HCT116 (cell line): ENCODE results near the gene RMRP. TPM values are rescaled to one million over a fixed set of nuclear protein-coding genes. Genes with fewer than 3 reads are reported as not detected.

Experiments
- ATAC-seq: fragments of 200-7000 bp; cut with Tn5 transposase; 2 replicates; pipeline ENCODE4 v1.9.1; 2020; ENCODE audit warnings: mild to moderate bottlenecking, moderate library complexity
- BruUV-seq: library from RNA; stranded (reverse); fragments of 400-500 nt; replicated peaks from 2 replicates; lab custom pipeline; 2021; lab: Mats Ljungman, UMichigan
- CTCF ChIA-PET: fragments of 300-600 bp; sonication (Branson Sonifier 250); formaldehyde crosslinking; loops from one replicate; lab custom pipeline; 2021; ENCODE audit warnings: antibody characterized with exemption; lab: Charles Lee
- POLR2A ChIA-PET: fragments of 300-600, 350-600 bp; sonication (Branson Sonifier 250); formaldehyde crosslinking; loops from one replicate; lab custom pipeline; 2021; ENCODE audit warnings: antibody characterized with exemption; lab: Charles Lee
- RAD21 ChIA-PET, 2 experiments: fragments of 300-600 bp; sonication (Branson Sonifier 250); formaldehyde crosslinking; loops; one replicate each; lab custom pipeline; 2023; ENCODE audit warnings: low total read pairs in 2 of 2; ENCODE audit not compliant: uncharacterized antibody in 2 of 2, unreplicated experiment in 2 of 2, low non-redundant PET in 1 of 2; lab: Charles Lee
- DNase-seq: peaks from one replicate; pipeline ENCODE4 v3.0.0-alpha.2; 2010; ENCODE audit warnings: low read depth, low spot score
- H2AFZ ChIP-seq: fragments of 200-600 bp; shearing (Covaris generic), sonication (generic); 2 replicates; pipeline ENCODE4 v1.6.1; 2017; ENCODE audit warnings: low read depth, mixed run types, mixed read lengths, antibody characterized with exemption, low read length; ENCODE audit not compliant: poor library complexity, severe bottlenecking
- H3K27ac ChIP-seq: 2 replicates; pipeline ENCODE4 v1.5.1; 2012; ENCODE audit warnings: low read depth, low read length
- H3K27me3 ChIP-seq: fragments of 200-600 bp; sonication (generic); 2 replicates; pipeline ENCODE4 v1.6.1; 2016; ENCODE audit warnings: mixed run types, low read length, mixed read lengths; ENCODE audit not compliant: insufficient read depth
- H3K36me3 ChIP-seq, 2 experiments: fragments of 200-500 bp in 1 of 2; fragments of 200-600 bp in 1 of 2; sonication (Bioruptor generic) in 1 of 2; sonication (generic) in 1 of 2; 2 replicates each; pipeline versions ENCODE4 v1.5.1 to v1.6.1; 2014 to 2016; ENCODE audit warnings: low read length in 2 of 2, inconsistent platforms in 1 of 2, mixed read lengths in 1 of 2, mixed run types in 1 of 2; ENCODE audit not compliant: insufficient read depth in 2 of 2, control insufficient read depth in 1 of 2
- H3K4me1 ChIP-seq, 2 experiments: fragments of 200-600 bp in 1 of 2; sonication (generic) in 1 of 2; 2 replicates each; pipeline versions ENCODE4 v1.5.1 to v1.6.1; 2012 to 2017; ENCODE audit warnings: low read length in 2 of 2, inconsistent platforms in 1 of 2, mild to moderate bottlenecking in 1 of 2, mixed read lengths in 1 of 2, mixed run types in 1 of 2, moderate library complexity in 1 of 2; ENCODE audit not compliant: insufficient read depth in 2 of 2, control insufficient read depth in 1 of 2
- H3K4me2 ChIP-seq: fragments of 200-600 bp; sonication (generic); 2 replicates; pipeline ENCODE4 v1.6.1; 2017; ENCODE audit warnings: mixed run types, low read length, mixed read lengths
- H3K4me3 ChIP-seq, 2 experiments: fragments of 200-600 bp in 1 of 2; sonication (generic) in 1 of 2; replicated peaks in 1 of 2; 2 replicates each; pipeline ENCODE4 v1.5.1; 2011 to 2016; ENCODE audit warnings: low read length in 2 of 2, control low read depth in 1 of 2, low read depth in 1 of 2, mild to moderate bottlenecking in 1 of 2, mixed read lengths in 1 of 2, mixed run types in 1 of 2
- H3K79me2 ChIP-seq: fragments of 200-600 bp; sonication (generic); 2 replicates; pipeline ENCODE4 v1.6.1; 2017; ENCODE audit warnings: mild to moderate bottlenecking, mixed run types, low read length, moderate library complexity, mixed read lengths; ENCODE audit not compliant: insufficient read depth
- H3K9ac ChIP-seq: fragments of 200-600 bp; sonication (generic); 2 replicates; pipeline ENCODE4 v1.6.1; 2016; ENCODE audit warnings: low read length, mixed read lengths
- H3K9me2 ChIP-seq: fragments of 200-600 bp; sonication (generic), shearing (Covaris generic); 2 replicates; pipeline ENCODE4 v1.6.1; 2017; ENCODE audit warnings: mixed run types, mild to moderate bottlenecking, moderate library complexity; ENCODE audit not compliant: insufficient read depth
- H3K9me3 ChIP-seq, 2 experiments: fragments of 200-500 bp in 1 of 2; fragments of 200-600 bp in 1 of 2; sonication (Bioruptor generic) in 1 of 2; sonication (generic) in 1 of 2; 2 replicates each; pipeline ENCODE4 v1.6.1; 2014 to 2017; ENCODE audit warnings: low read length in 2 of 2, mixed read lengths in 2 of 2, inconsistent platforms in 1 of 2, low read depth in 1 of 2, mild to moderate bottlenecking in 1 of 2, mixed run types in 1 of 2, moderate library complexity in 1 of 2; ENCODE audit not compliant: control insufficient read depth in 1 of 2, insufficient read depth in 1 of 2
- H4K20me1 ChIP-seq: fragments of 200-600 bp; sonication (generic), shearing (Covaris generic); 2 replicates; pipeline ENCODE4 v1.6.1; 2017; ENCODE audit warnings: mixed run types, mild to moderate bottlenecking, moderate library complexity; ENCODE audit not compliant: insufficient read depth
- CBX3 ChIP-seq: IDR thresholded peaks from 2 replicates; pipeline ENCODE4 v1.6.1; 2012; ENCODE audit warnings: low read depth
- EGR1 ChIP-seq: IDR thresholded peaks from 2 replicates; pipeline ENCODE4 v1.6.1; 2012; ENCODE audit warnings: low read depth
- ELF1 ChIP-seq: IDR thresholded peaks from 2 replicates; pipeline ENCODE4 v1.6.1; 2012; ENCODE audit warnings: low read depth, borderline replicate concordance
- JUND ChIP-seq: IDR thresholded peaks from 2 replicates; pipeline ENCODE4 v1.6.1; 2012
- POLR2AphosphoS5 ChIP-seq: IDR thresholded peaks from 2 replicates; pipeline ENCODE4 v1.6.1; 2011; ENCODE audit warnings: mild to moderate bottlenecking, low read depth, low read length, moderate library complexity
- RAD21 ChIP-seq: IDR thresholded peaks from 2 replicates; pipeline ENCODE4 v1.6.1; 2012; ENCODE audit warnings: low read depth, mild to moderate bottlenecking
- SIN3A ChIP-seq: IDR thresholded peaks from 2 replicates; pipeline ENCODE4 v1.6.1; 2012; ENCODE audit warnings: low read depth
- TCF7L2 ChIP-seq: IDR thresholded peaks from 2 replicates; pipeline ENCODE4 v1.7.0; 2011; ENCODE audit warnings: borderline replicate concordance, inconsistent platforms; ENCODE audit not compliant: insufficient read depth, insufficient read length; ENCODE audit errors: extremely low read depth
- YY1 ChIP-seq: IDR thresholded peaks from 2 replicates; pipeline ENCODE4 v1.6.1; 2011; ENCODE audit warnings: low read length, low read depth, moderate library complexity, mild to moderate bottlenecking; ENCODE audit not compliant: insufficient replicate concordance; ENCODE audit errors: extremely low read depth
- ZBTB33 ChIP-seq: IDR thresholded peaks from 2 replicates; pipeline ENCODE4 v1.6.1; 2011; ENCODE audit warnings: mild to moderate bottlenecking, low read length, moderate library complexity; ENCODE audit not compliant: insufficient replicate concordance; ENCODE audit errors: extremely low read depth
- intact Hi-C: fragments of 100-400 bp; cut with micrococcal nuclease; formaldehyde crosslinking; loops from 2 replicates; pipeline ENCODE4 v1.10.0; 2022
- total RNA-seq: library from RNA; stranded (reverse); gene quantifications from one replicate; pipeline ENCODE4 v1.2.1, GENCODE V29; 2021; ENCODE audit not compliant: unreplicated experiment

The RMRP gene
- total RNA-seq, 1 experiment from 2014 or later: 30,969 TPM

- Histone ChIP-seq H3K4me1 (no peaks in the 10 kb centered on the region), H3K4me3 (no peak overlapping the region), H3K36me3 (peaks cover 38 to 50% of the 10 kb centered on the region in 2 experiments; a peak in 3 of 4 replicates), H3K9me2 (no peaks in the 10 kb centered on the region), H3K9me3 (no peaks in the 10 kb centered on the region), H3K27ac (no peak overlapping the region), H3K79me2 (peaks cover 18% of the 10 kb centered on the region; the same call in 1 of the 2 replicates), H3K27me3 (no peaks in the 10 kb centered on the region), H4K20me1 (no peaks in the 10 kb centered on the region), H3K9ac (no peak overlapping the region), H2AFZ (no peak overlapping the region), H3K4me2 (no peak overlapping the region)
- ATAC-seq (no peak), DNase-seq (no peak)
- TF ChIP-seq TCF7L2 (no peak), SIN3A (no peak), JUND (no peak), EGR1 (no peak), ZBTB33 (no peak), POLR2AphosphoS5 (no peak), RAD21 (no peak), CBX3 (no peak), YY1 (no peak), ELF1 (no peak)
- ChIA-PET POLR2A (no interaction called here), RAD21 (interaction anchor here in 1 of 2 experiments (0.6 kb wide), 1 partner anchor 898 kb away, joined by 3 read pairs; no protein-coding TSS in a partner anchor), CTCF (no interaction called here)
- intact Hi-C loops: no loop called here
- BruUV-seq: no TSS peak
Observed at GRCh38 chr9:35682051-35682450, 24.2 kb upstream of the RMRP start.
